ENCODE measurements around the gene GPR63. TPM values are rescaled to one million over a fixed set of nuclear protein-coding genes. Genes with fewer than 3 reads are reported as not detected.

The GPR63 gene
- total RNA-seq, 1 donor from 2014 or later = 18.2 TPM

DNA sequence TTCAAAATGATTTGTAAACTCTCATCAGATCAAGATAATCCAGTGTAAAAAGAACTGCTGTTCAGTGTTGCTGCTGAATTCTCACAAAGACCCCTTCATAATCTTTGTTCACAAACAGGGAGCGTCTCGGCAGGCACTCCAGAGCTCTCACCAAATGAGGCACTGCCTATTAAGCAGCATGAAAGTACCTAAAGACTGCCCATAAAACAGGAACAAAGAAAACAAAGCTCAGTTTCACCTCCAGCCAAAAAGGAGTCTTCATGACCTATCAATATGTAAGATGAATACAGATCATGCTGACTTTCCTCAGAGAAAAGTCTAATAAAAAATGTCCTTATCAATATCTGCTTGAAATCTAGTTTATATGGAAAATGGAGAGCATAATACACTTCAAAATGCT is 41.8 kb downstream of the GPR63 start:
- peaks cover 14% of the 10 kb centered on the region for H3K4me1 Mint-ChIP-seq
- Histone ChIP-seq H3K79me2 (ENCODE audit: low read depth) (no peaks in the 10 kb centered on the region), H3K36me3 (no peaks in the 10 kb centered on the region), H4K20me1 (ENCODE audit: low read depth) (no peaks in the 10 kb centered on the region), H3K27ac (peak overlapping the region; percentile 74), H2AFZ (replicated peaks) (no peak overlapping the region), H3K4me3 (no peak overlapping the region), H3K4me2 (peak overlapping the region; percentile 23), H3K9me3 (ENCODE audit: low read depth) (no peaks in the 10 kb centered on the region), H3K27me3 (no peaks in the 10 kb centered on the region), H3K4me1 (peaks cover 19% of the 10 kb centered on the region), H3F3A (ENCODE audit: low read depth) (peaks cover 5% of the 10 kb centered on the region), H3K9ac (no peak overlapping the region)
- peaks cover 13% of the 10 kb centered on the region for H3K36me3 Mint-ChIP-seq
- H3K9me3 Mint-ChIP-seq = no peaks in the 10 kb centered on the region
- H3K4me3 Mint-ChIP-seq = no peak overlapping the region
- peak; percentile 54 for DNase-seq (ENCODE audit: low spot score)
- no peaks in the 10 kb centered on the region for H3K27me3 Mint-ChIP-seq (ENCODE audit: insufficient read depth, low read depth)
- H3K27ac Mint-ChIP-seq = peak overlapping the region; percentile 55
- TF ChIP-seq EZH2 (IDR thresholded peaks at IDR 0.05) = no peak
- no peak for TF ChIP-seq CTCF (IDR thresholded peaks at IDR 0.05)
- no peak for TF ChIP-seq EZH2phosphoT487 (IDR thresholded peaks at IDR 0.05)

DNA sequence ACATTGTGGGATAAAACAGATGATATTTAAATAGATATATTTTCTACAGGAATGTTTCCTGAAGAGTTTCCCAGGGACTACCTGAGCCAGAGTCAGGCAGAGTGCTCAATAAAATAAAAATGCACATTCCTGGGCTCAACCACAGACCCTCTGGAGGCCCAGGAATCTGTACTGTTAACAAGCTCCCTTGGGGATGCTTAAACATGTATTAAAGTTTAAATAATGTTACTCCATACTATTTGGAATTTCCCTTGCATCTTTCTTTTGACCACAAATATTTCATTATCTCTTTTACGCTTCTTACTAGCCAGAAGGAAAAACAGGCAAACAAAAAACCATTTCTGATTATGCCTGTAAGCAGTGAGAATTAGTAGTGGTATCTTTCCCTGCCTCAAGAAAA is 42.3 kb downstream of the GPR63 start:
- no peaks in the 10 kb centered on the region for H3K27me3 Mint-ChIP-seq (ENCODE audit: insufficient read depth, low read depth)
- no peaks in the 10 kb centered on the region for H3K9me3 ChIP-seq (ENCODE audit: low read depth)
- no peak overlapping the region for H2AFZ ChIP-seq (replicated peaks)
- H3K4me1 ChIP-seq = peaks cover 19% of the 10 kb centered on the region
- H3K27me3 ChIP-seq = no peaks in the 10 kb centered on the region
- TF ChIP-seq CTCF (IDR thresholded peaks at IDR 0.05) (no peak), EZH2phosphoT487 (IDR thresholded peaks at IDR 0.05) (no peak), EZH2 (IDR thresholded peaks at IDR 0.05) (no peak)
- no peak overlapping the region for H3K9ac ChIP-seq
- H3K4me3 ChIP-seq = no peak overlapping the region
- H3K36me3 ChIP-seq = no peaks in the 10 kb centered on the region
- H3K36me3 Mint-ChIP-seq = peaks cover 13% of the 10 kb centered on the region
- peak overlapping the region; percentile 23 for H3K4me2 ChIP-seq
- H3K27ac Mint-ChIP-seq = peak overlapping the region; percentile 55
- H3F3A ChIP-seq (ENCODE audit: low read depth) = peaks cover 5% of the 10 kb centered on the region
- no peak overlapping the region for H3K4me3 Mint-ChIP-seq
- DNase-seq (ENCODE audit: low spot score) = peak; percentile 11
- H3K4me1 Mint-ChIP-seq = peaks cover 14% of the 10 kb centered on the region
- H3K79me2 ChIP-seq (ENCODE audit: low read depth) = no peaks in the 10 kb centered on the region
- no peaks in the 10 kb centered on the region for H3K9me3 Mint-ChIP-seq
- peak overlapping the region; percentile 74 for H3K27ac ChIP-seq
- H4K20me1 ChIP-seq (ENCODE audit: low read depth) = no peaks in the 10 kb centered on the region

- Mint-ChIP-seq H3K4me3 (no peak overlapping the region), H3K4me1 (peaks cover 14% of the 10 kb centered on the region), H3K27me3 (ENCODE audit: insufficient read depth, low read depth) (no peaks in the 10 kb centered on the region), H3K36me3 (peaks cover 5% of the 10 kb centered on the region), H3K27ac (no peak overlapping the region), H3K9me3 (no peaks in the 10 kb centered on the region)
- Histone ChIP-seq H3K79me2 (ENCODE audit: low read depth) (no peaks in the 10 kb centered on the region), H3K4me2 (no peak overlapping the region), H3K4me1 (peaks cover 25% of the 10 kb centered on the region), H2AFZ (replicated peaks) (no peak overlapping the region), H4K20me1 (ENCODE audit: low read depth) (no peaks in the 10 kb centered on the region), H3K27ac (no peak overlapping the region), H3K9me3 (ENCODE audit: low read depth) (no peaks in the 10 kb centered on the region), H3K27me3 (no peaks in the 10 kb centered on the region), H3K4me3 (no peak overlapping the region), H3K9ac (no peak overlapping the region), H3K36me3 (no peaks in the 10 kb centered on the region), H3F3A (ENCODE audit: low read depth) (peaks cover 5% of the 10 kb centered on the region)
- TF ChIP-seq EZH2 (IDR thresholded peaks at IDR 0.05) = no peak
- no peak for TF ChIP-seq EZH2phosphoT487 (IDR thresholded peaks at IDR 0.05)
- no peak for TF ChIP-seq CTCF (IDR thresholded peaks at IDR 0.05)
- DNase-seq (ENCODE audit: low spot score) = no peak
Measured at GRCh38 chr6:96792561-96793190, 44.6 kb downstream of the GPR63 start.
